Measurements from ENCODE around the gene LPP. TPM values are rescaled to one million over a fixed set of nuclear protein-coding genes. Genes with fewer than 3 reads are reported as not detected.
A peak's percentile ranks its signal among the peaks of the same experiment; 100 is the strongest.

The LPP gene
- total RNA-seq, 1 experiment from 2014 or later = 120 TPM

GRCh38 chr3:188904670-188905069 is 750.7 kb downstream of the LPP start:
- no peaks in the 10 kb centered on the region for H3K36me3 ChIP-seq (ENCODE audit: control insufficient read depth, insufficient read depth, low read length)
- H3K4me3 Mint-ChIP-seq (ENCODE audit: unreplicated experiment) = no peak overlapping the region
- peaks cover 5% of the 10 kb centered on the region for H3K4me1 Mint-ChIP-seq (ENCODE audit: low read depth, unreplicated experiment)
- peaks cover 12% of the 10 kb centered on the region for H3K36me3 Mint-ChIP-seq (ENCODE audit: insufficient read depth, unreplicated experiment)
- no peak overlapping the region for H3K4me3 ChIP-seq (ENCODE audit: low read depth, low read length)
- H3K4me1 ChIP-seq = no peaks in the 10 kb centered on the region
- no peaks in the 10 kb centered on the region for H3K9me3 Mint-ChIP-seq (ENCODE audit: unreplicated experiment)
- H3K27me3 Mint-ChIP-seq (ENCODE audit: insufficient read depth, unreplicated experiment) = no peaks in the 10 kb centered on the region
- POLR2A ChIA-PET = no interaction called here
- CTCF ChIA-PET = interaction anchor here (0.6 kb wide), 1 partner anchor 1190 kb away, joined by 3 read pairs; no protein-coding TSS in a partner anchor
- no peaks in the 10 kb centered on the region for H3K27me3 ChIP-seq (replicated peaks; ENCODE audit: control insufficient read depth, insufficient read depth, low read length)
- no peak for TF ChIP-seq CTCF (IDR thresholded peaks at IDR 0.05; ENCODE audit: insufficient read depth in 1 of 2, low read depth in 1 of 2, low read length in 1 of 2, severe bottlenecking in 1 of 2, unreplicated experiment in 1 of 2)
- no peak for DNase-seq
- peak overlapping the region; percentile 59 for H3K27ac Mint-ChIP-seq (ENCODE audit: unreplicated experiment)
- no peaks in the 10 kb centered on the region for H3K9me3 ChIP-seq
- intact Hi-C loops (cut with micrococcal nuclease; ENCODE audit: unreplicated experiment) = no loop called here
- no TSS peak for BruUV-seq (replicated peaks)

- Histone ChIP-seq H3K27me3 (replicated peaks; ENCODE audit: control insufficient read depth, insufficient read depth, low read length) (no peaks in the 10 kb centered on the region), H3K4me1 (no peaks in the 10 kb centered on the region), H3K4me3 (ENCODE audit: low read depth, low read length) (no peak overlapping the region), H3K9me3 (no peaks in the 10 kb centered on the region), H3K36me3 (ENCODE audit: control insufficient read depth, insufficient read depth, low read length) (no peaks in the 10 kb centered on the region)
- TF ChIP-seq CTCF (IDR thresholded peaks at IDR 0.05; ENCODE audit: insufficient read depth in 1 of 2, low read depth in 1 of 2, low read length in 1 of 2, severe bottlenecking in 1 of 2, unreplicated experiment in 1 of 2) = no peak
- Mint-ChIP-seq H3K9me3 (ENCODE audit: unreplicated experiment) (no peaks in the 10 kb centered on the region), H3K27ac (ENCODE audit: unreplicated experiment) (peak overlapping the region; percentile 59), H3K36me3 (ENCODE audit: insufficient read depth, unreplicated experiment) (peaks cover 11% of the 10 kb centered on the region), H3K4me1 (ENCODE audit: low read depth, unreplicated experiment) (peaks cover 7% of the 10 kb centered on the region), H3K27me3 (ENCODE audit: insufficient read depth, unreplicated experiment) (no peaks in the 10 kb centered on the region), H3K4me3 (ENCODE audit: unreplicated experiment) (no peak overlapping the region)
- no peak for DNase-seq
- intact Hi-C loops (cut with micrococcal nuclease; ENCODE audit: unreplicated experiment) = no loop called here
- CTCF ChIA-PET = no interaction called here
- no TSS peak for BruUV-seq (replicated peaks)
- POLR2A ChIA-PET = no interaction called here
These were observed 751.6 kb downstream of the LPP start for GRCh38 chr3:188905547-188905946.

- H3K4me3 ChIP-seq (ENCODE audit: low read depth, low read length) = no peak overlapping the region
- no peaks in the 10 kb centered on the region for H3K9me3 ChIP-seq
- no peaks in the 10 kb centered on the region for H3K9me3 Mint-ChIP-seq (ENCODE audit: unreplicated experiment)
- no peak overlapping the region for H3K4me3 Mint-ChIP-seq (ENCODE audit: unreplicated experiment)
- peaks cover 6% of the 10 kb centered on the region; the same call in 1 of the 2 replicates for H3K4me1 ChIP-seq
- BruUV-seq (replicated peaks) = no TSS peak
- ChIA-PET POLR2A (no interaction called here), CTCF (no interaction called here)
- intact Hi-C loops (cut with micrococcal nuclease; ENCODE audit: unreplicated experiment) = no loop called here
- no peak for DNase-seq
- H3K27ac Mint-ChIP-seq (ENCODE audit: unreplicated experiment) = no peak overlapping the region
- H3K36me3 ChIP-seq (ENCODE audit: control insufficient read depth, insufficient read depth, low read length) = no peaks in the 10 kb centered on the region
- no peaks in the 10 kb centered on the region for H3K27me3 ChIP-seq (replicated peaks; ENCODE audit: control insufficient read depth, insufficient read depth, low read length)
- H3K36me3 Mint-ChIP-seq (ENCODE audit: insufficient read depth, unreplicated experiment) = peaks cover 15% of the 10 kb centered on the region
- TF ChIP-seq CTCF (IDR thresholded peaks at IDR 0.05; ENCODE audit: insufficient read depth in 1 of 2, low read depth in 1 of 2, low read length in 1 of 2, severe bottlenecking in 1 of 2, unreplicated experiment in 1 of 2) = no peak
- H3K27me3 Mint-ChIP-seq (ENCODE audit: insufficient read depth, unreplicated experiment) = no peaks in the 10 kb centered on the region
- peaks cover 12% of the 10 kb centered on the region for H3K4me1 Mint-ChIP-seq (ENCODE audit: low read depth, unreplicated experiment)
These were observed 752.3 kb downstream of the LPP start for GRCh38 chr3:188906236-188906635.

Data from Caco-2 (cell line).